SK-N-SH (cell line): ENCODE data around the gene IGF2BP3. TPM values are rescaled to one million over a fixed set of nuclear protein-coding genes. Genes with fewer than 3 reads are reported as not detected.

Experiments used
- CTCF ChIA-PET: fragments of 300-600, 350-600 bp; formaldehyde crosslinking; extraction: SDS; loops from one replicate; lab custom pipeline; 2021; lab: Yijun Ruan, JAX
- POLR2A ChIA-PET: fragments of 350-600 bp; sonication (Branson Sonifier 250); formaldehyde crosslinking; extraction: SDS; loops from one replicate; lab custom pipeline; 2020; ENCODE audit warnings: antibody characterized with exemption, inconsistent platforms; lab: Yijun Ruan, JAX
- DNase-seq: peaks from one replicate; pipeline ENCODE4 v3.0.0; 2012
- H2AFZ ChIP-seq: fragments of 200-600 bp; sonication (generic); 2 replicates; pipeline ENCODE4 v1.8.1; 2016; ENCODE audit warnings: antibody characterized with exemption, mild to moderate bottlenecking, low read depth
- H3F3A ChIP-seq: fragments of 200-600 bp; sonication (generic); replicated peaks from 2 replicates; pipeline ENCODE3; 2016; ENCODE audit warnings: antibody characterized with exemption, mild to moderate bottlenecking; ENCODE audit not compliant: insufficient read depth
- H3K27ac ChIP-seq, 2 experiments: fragments of 200-500 bp in 1 of 2; fragments of 200-600 bp in 1 of 2; sonication (Bioruptor generic) in 1 of 2; sonication (generic), shearing (Covaris generic) in 1 of 2; 2 replicates each; pipeline versions ENCODE4 v1.5.1 to v1.6.1; 2014 to 2016; ENCODE audit warnings: low read depth in 2 of 2, inconsistent platforms in 1 of 2, low read length in 1 of 2, mild to moderate bottlenecking in 1 of 2, mixed read lengths in 1 of 2
- H3K27me3 ChIP-seq: fragments of 200-600 bp; sonication (generic), shearing (Covaris generic); 2 replicates; pipeline ENCODE4 v1.6.1; 2016; ENCODE audit warnings: mixed run types; ENCODE audit not compliant: insufficient read depth
- H3K36me3 ChIP-seq, 2 experiments: fragments of 200-500 bp in 1 of 2; fragments of 200-600 bp in 1 of 2; sonication (Bioruptor generic) in 1 of 2; sonication (generic) in 1 of 2; replicated peaks in 1 of 2; 2 replicates each; pipeline versions ENCODE3 to v1.5.1; 2014 to 2016; ENCODE audit warnings: low read length in 1 of 2, mild to moderate bottlenecking in 1 of 2; ENCODE audit not compliant: insufficient read depth in 2 of 2, control insufficient read depth in 1 of 2
- H3K4me1 ChIP-seq, 2 experiments: fragments of 200-500 bp in 1 of 2; fragments of 200-600 bp in 1 of 2; sonication (Bioruptor generic) in 1 of 2; sonication (generic), shearing (Covaris generic) in 1 of 2; 2 replicates each; pipeline versions ENCODE4 v1.5.1 to v1.6.1; 2014 to 2016; ENCODE audit warnings: low read depth in 1 of 2, low read length in 1 of 2, mixed run types in 1 of 2; ENCODE audit not compliant: insufficient read depth in 2 of 2, control insufficient read depth in 1 of 2
- H3K4me2 ChIP-seq: fragments of 200-600 bp; sonication (generic), shearing (Covaris generic); 2 replicates; pipeline ENCODE4 v1.6.1; 2017; ENCODE audit warnings: mixed run types
- H3K4me3 ChIP-seq, 2 experiments: fragments of 200-500 bp in 1 of 2; fragments of 200-600 bp in 1 of 2; sonication (Bioruptor generic) in 1 of 2; sonication (generic), shearing (Covaris generic) in 1 of 2; 2 replicates each; pipeline versions ENCODE4 v1.5.1 to v1.8.1; 2014 to 2016; ENCODE audit warnings: low read depth in 2 of 2, inconsistent platforms in 1 of 2, low read length in 1 of 2, mild to moderate bottlenecking in 1 of 2, mixed read lengths in 1 of 2, moderate library complexity in 1 of 2
- H3K79me2 ChIP-seq: fragments of 200-600 bp; sonication (generic); 2 replicates; pipeline ENCODE4 v1.8.1; 2017; ENCODE audit warnings: mild to moderate bottlenecking; ENCODE audit not compliant: insufficient read depth
- H3K9ac ChIP-seq: fragments of 200-600 bp; sonication (generic); 2 replicates; pipeline ENCODE4 v1.6.1; 2017; ENCODE audit warnings: mixed run types
- H3K9me2 ChIP-seq: fragments of 200-600 bp; sonication (generic); 2 replicates; pipeline ENCODE4 v1.6.1; 2017; ENCODE audit warnings: mixed run types
- H3K9me3 ChIP-seq: fragments of 200-600 bp; sonication (generic); 2 replicates; pipeline ENCODE4 v1.6.1; 2017; ENCODE audit warnings: mixed run types, mild to moderate bottlenecking, moderate library complexity
- H4K20me1 ChIP-seq: fragments of 200-600 bp; sonication (generic); 2 replicates; pipeline ENCODE4 v1.6.1; 2017; ENCODE audit warnings: mild to moderate bottlenecking, mixed run types; ENCODE audit not compliant: insufficient read depth
- CHD2 ChIP-seq: fragments of 150-350 bp; IDR thresholded peaks from 2 replicates; pipeline ENCODE4 v1.6.1; 2018; ENCODE audit warnings: low read length; ENCODE audit not compliant: partially characterized antibody
- ELF1 ChIP-seq: IDR thresholded peaks from 2 replicates; pipeline ENCODE4 v1.4.0; 2012
- EP300 ChIP-seq, 2 experiments: IDR thresholded peaks; 2 replicates each; pipeline versions ENCODE4 v1.4.0 to v1.6.1; 2012; ENCODE audit warnings: borderline replicate concordance in 1 of 2, low read depth in 1 of 2, low read length in 1 of 2
- EZH2phosphoT487 ChIP-seq: fragments of 200-600 bp; sonication (generic); IDR thresholded peaks from 2 replicates; pipeline ENCODE4 v1.6.1; 2017; ENCODE audit warnings: low read depth, mixed run types, mild to moderate bottlenecking, antibody characterized with exemption, moderate library complexity, borderline replicate concordance
- FOSL2 ChIP-seq: IDR thresholded peaks from 2 replicates; pipeline ENCODE4 v1.4.0; 2012; ENCODE audit warnings: low read depth, mild to moderate bottlenecking, moderate library complexity, borderline replicate concordance
- FOXJ3 ChIP-seq: sonication (generic); formaldehyde crosslinking; IDR thresholded peaks from 2 replicates; pipeline ENCODE4 v1.5.1; 2020; ENCODE audit warnings: mild to moderate bottlenecking, missing genetic modification reagents
- GABPA ChIP-seq: IDR thresholded peaks from 2 replicates; pipeline ENCODE4 v1.4.0; 2012; ENCODE audit warnings: low read depth, mild to moderate bottlenecking
- GATA2 ChIP-seq: sonication (generic); formaldehyde crosslinking; IDR thresholded peaks from 2 replicates; pipeline ENCODE4 v1.5.0; 2020; ENCODE audit warnings: mild to moderate bottlenecking, missing genetic modification reagents
- JUND ChIP-seq: IDR thresholded peaks from 2 replicates; pipeline ENCODE4 v1.4.0; 2012
- MEF2A ChIP-seq: IDR thresholded peaks from 2 replicates; pipeline ENCODE4 v1.4.0; 2012; ENCODE audit warnings: low read depth, borderline replicate concordance
- MXI1 ChIP-seq: IDR thresholded peaks from 2 replicates; pipeline ENCODE4 v1.6.1; 2012; ENCODE audit warnings: mild to moderate bottlenecking, low read depth, low read length, improper control_type of control experiment
- NFIC ChIP-seq: IDR thresholded peaks from 2 replicates; pipeline ENCODE4 v1.4.0; 2012; ENCODE audit warnings: borderline replicate concordance
- NRF1 ChIP-seq: IDR thresholded peaks from 2 replicates; pipeline ENCODE4 v1.6.1; 2012; ENCODE audit warnings: low read depth, mild to moderate bottlenecking, low read length
- POLR2AphosphoS5 ChIP-seq: IDR thresholded peaks from 2 replicates; pipeline ENCODE4 v1.6.1; 2012; ENCODE audit warnings: low read depth, low read length
- RAD21 ChIP-seq: IDR thresholded peaks from 2 replicates; pipeline ENCODE4 v1.6.1; 2012; ENCODE audit warnings: mild to moderate bottlenecking, low read length
- RCOR1 ChIP-seq: fragments of 150-350 bp; IDR thresholded peaks from 2 replicates; pipeline ENCODE4 v1.6.1; 2017; ENCODE audit warnings: antibody characterized with exemption, low read length
- RFX5 ChIP-seq: IDR thresholded peaks from 2 replicates; pipeline ENCODE4 v1.6.1; 2012; ENCODE audit warnings: mild to moderate bottlenecking, improper control_type of control experiment, low read length
- SMC3 ChIP-seq: IDR thresholded peaks from 2 replicates; pipeline ENCODE4 v1.6.1; 2012; ENCODE audit warnings: low read depth, low read length, improper control_type of control experiment
- TCF12 ChIP-seq: IDR thresholded peaks from 2 replicates; pipeline ENCODE4 v1.4.0; 2012
- TEAD4 ChIP-seq: IDR thresholded peaks from 2 replicates; pipeline ENCODE4 v1.4.0; 2012; ENCODE audit warnings: mild to moderate bottlenecking, borderline replicate concordance; ENCODE audit not compliant: insufficient read depth
- YY1 ChIP-seq: IDR thresholded peaks from 2 replicates; pipeline ENCODE4 v1.4.0; 2012; ENCODE audit warnings: low read depth, mild to moderate bottlenecking
- WGBS: methylation state at CpG from one replicate; pipeline ENCODE4 v1.1.6; 2017; ENCODE audit warnings: low lambda C conversion rate; 5-methylcytosine and 5-hydroxymethylcytosine counted together
- polyA plus RNA-seq, 3 experiments: library from polyadenylated mRNA; depleted of rRNA; stranded (reverse); fragments of >200 nt; gene quantifications; 2 replicates each; pipeline ENCODE4 v1.2.3, GENCODE V29; 2012
- TF ChIP-seq, protein P1 (sequence below): fragments of 150-350 bp; IDR thresholded peaks from 2 replicates; pipeline ENCODE4 v1.6.1; 2016; ENCODE audit warnings: mild to moderate bottlenecking, low read depth, low read length
- TF ChIP-seq, protein P2 (sequence below): IDR thresholded peaks from 2 replicates; pipeline ENCODE4 v1.4.0; 2012; ENCODE audit warnings: low read depth, borderline replicate concordance
- TF ChIP-seq, protein P3 (sequence below): IDR thresholded peaks from 2 replicates; pipeline ENCODE4 v1.6.1; 2012; ENCODE audit warnings: mild to moderate bottlenecking, low read depth, low read length, moderate library complexity
- TF ChIP-seq, protein P4 (sequence below): fragments of 200-600 bp; sonication (generic); IDR thresholded peaks from 2 replicates; pipeline ENCODE4 v1.6.1; 2017; ENCODE audit warnings: antibody characterized with exemption, mild to moderate bottlenecking, moderate library complexity

IGF2BP3 gene
- polyA plus RNA-seq, 1 of the 3 experiments (the other 2 are of a cell fraction): 34.4 TPM

DNA sequence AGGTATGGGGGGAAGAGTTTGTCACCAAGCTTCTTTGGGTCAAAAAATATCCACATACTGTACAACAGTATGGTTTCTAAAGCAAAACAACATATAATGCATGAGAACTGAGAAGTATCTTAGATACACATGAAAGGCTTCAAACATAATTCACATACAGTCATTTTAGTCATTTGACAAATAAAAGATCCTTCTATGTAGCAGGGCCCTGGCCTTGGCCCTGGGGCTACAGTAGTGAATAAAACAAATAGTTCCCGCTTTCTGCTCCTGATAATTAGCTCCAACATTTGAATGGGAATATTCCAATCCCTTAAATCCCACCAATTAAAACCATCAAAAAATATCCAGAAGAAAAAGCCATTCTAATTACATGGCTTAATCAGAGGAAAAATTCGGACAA is 119.8 kb downstream of the IGF2BP3 start (continued):
- TF ChIP-seq CHD2 (no peak), POLR2AphosphoS5 (no peak)

DNA sequence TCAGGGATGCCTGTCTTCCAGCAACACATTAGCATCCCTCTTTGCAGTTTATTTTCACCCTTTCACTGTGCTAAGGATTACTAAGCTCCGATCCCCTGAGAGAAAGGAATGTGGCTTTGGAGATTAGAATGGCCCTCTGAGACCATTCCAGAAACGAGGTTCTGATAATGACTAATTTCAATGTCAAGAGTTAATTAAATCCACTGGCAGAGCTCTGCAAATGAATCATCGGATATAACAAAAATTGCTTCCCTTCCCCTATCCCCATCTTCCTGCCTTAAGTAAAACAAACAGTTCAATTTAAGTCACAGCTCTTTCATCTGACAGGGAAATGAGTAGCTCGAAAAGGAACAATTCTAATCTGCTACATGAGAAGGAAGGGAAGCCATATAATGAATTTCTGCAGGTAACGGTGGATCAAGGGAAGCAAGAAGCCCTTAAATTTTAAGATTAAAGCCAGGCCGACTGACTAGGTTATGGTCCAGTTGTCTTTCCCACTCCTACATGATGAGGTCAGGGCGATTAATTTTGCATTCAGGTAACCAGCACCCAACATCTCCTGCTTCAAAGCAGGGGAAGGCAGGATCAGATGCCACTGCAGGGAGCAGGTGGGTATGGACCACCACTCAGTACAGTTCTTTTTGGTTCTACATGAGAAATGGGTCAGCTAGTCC is 120.7 kb downstream of the IGF2BP3 start:
- peak overlapping the region in 1 of 2 experiments; percentile 14; a peak in 2 of 4 replicates for H3K4me3 ChIP-seq
- POLR2A ChIA-PET: no interaction called here
- peak; percentile 32 for DNase-seq
- TF ChIP-seq RCOR1 (no peak), NFIC (peak; percentile 96), NRF1 (no peak), SMC3 (no peak), POLR2AphosphoS5 (peak; percentile 78; the same call in 1 of the 2 replicates), EP300 (IDR thresholded peaks at IDR 0.05; ENCODE audit: borderline replicate concordance in 1 of 2, low read depth in 1 of 2, low read length in 1 of 2) (peak in 1 of 2 experiments; percentile 92; a peak in 2 of 4 replicates), GABPA (no peak), GATA2 (CRISPR knock-in tag) (no peak), EZH2phosphoT487 (no peak), TCF12 (peak; percentile 95), TEAD4 (peak; percentile 91), JUND (peak; percentile 88), MEF2A (no peak), FOSL2 (peak; percentile 96), YY1 (no peak; the same call in 1 of the 2 replicates), RAD21 (no peak), RFX5 (no peak), MXI1 (no peak), FOXJ3 (CRISPR knock-in tag) (no peak), ELF1 (peak; percentile 47; the same call in 1 of the 2 replicates)
- TF ChIP-seq, protein P1, sequence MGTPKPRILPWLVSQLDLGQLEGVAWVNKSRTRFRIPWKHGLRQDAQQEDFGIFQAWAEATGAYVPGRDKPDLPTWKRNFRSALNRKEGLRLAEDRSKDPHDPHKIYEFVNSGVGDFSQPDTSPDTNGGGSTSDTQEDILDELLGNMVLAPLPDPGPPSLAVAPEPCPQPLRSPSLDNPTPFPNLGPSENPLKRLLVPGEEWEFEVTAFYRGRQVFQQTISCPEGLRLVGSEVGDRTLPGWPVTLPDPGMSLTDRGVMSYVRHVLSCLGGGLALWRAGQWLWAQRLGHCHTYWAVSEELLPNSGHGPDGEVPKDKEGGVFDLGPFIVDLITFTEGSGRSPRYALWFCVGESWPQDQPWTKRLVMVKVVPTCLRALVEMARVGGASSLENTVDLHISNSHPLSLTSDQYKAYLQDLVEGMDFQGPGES: no peak
- TF ChIP-seq, protein P2, sequence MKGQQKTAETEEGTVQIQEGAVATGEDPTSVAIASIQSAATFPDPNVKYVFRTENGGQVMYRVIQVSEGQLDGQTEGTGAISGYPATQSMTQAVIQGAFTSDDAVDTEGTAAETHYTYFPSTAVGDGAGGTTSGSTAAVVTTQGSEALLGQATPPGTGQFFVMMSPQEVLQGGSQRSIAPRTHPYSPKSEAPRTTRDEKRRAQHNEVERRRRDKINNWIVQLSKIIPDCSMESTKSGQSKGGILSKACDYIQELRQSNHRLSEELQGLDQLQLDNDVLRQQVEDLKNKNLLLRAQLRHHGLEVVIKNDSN: no peak
- TF ChIP-seq, protein P3, sequence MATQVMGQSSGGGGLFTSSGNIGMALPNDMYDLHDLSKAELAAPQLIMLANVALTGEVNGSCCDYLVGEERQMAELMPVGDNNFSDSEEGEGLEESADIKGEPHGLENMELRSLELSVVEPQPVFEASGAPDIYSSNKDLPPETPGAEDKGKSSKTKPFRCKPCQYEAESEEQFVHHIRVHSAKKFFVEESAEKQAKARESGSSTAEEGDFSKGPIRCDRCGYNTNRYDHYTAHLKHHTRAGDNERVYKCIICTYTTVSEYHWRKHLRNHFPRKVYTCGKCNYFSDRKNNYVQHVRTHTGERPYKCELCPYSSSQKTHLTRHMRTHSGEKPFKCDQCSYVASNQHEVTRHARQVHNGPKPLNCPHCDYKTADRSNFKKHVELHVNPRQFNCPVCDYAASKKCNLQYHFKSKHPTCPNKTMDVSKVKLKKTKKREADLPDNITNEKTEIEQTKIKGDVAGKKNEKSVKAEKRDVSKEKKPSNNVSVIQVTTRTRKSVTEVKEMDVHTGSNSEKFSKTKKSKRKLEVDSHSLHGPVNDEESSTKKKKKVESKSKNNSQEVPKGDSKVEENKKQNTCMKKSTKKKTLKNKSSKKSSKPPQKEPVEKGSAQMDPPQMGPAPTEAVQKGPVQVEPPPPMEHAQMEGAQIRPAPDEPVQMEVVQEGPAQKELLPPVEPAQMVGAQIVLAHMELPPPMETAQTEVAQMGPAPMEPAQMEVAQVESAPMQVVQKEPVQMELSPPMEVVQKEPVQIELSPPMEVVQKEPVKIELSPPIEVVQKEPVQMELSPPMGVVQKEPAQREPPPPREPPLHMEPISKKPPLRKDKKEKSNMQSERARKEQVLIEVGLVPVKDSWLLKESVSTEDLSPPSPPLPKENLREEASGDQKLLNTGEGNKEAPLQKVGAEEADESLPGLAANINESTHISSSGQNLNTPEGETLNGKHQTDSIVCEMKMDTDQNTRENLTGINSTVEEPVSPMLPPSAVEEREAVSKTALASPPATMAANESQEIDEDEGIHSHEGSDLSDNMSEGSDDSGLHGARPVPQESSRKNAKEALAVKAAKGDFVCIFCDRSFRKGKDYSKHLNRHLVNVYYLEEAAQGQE: no peak
- TF ChIP-seq, protein P4, sequence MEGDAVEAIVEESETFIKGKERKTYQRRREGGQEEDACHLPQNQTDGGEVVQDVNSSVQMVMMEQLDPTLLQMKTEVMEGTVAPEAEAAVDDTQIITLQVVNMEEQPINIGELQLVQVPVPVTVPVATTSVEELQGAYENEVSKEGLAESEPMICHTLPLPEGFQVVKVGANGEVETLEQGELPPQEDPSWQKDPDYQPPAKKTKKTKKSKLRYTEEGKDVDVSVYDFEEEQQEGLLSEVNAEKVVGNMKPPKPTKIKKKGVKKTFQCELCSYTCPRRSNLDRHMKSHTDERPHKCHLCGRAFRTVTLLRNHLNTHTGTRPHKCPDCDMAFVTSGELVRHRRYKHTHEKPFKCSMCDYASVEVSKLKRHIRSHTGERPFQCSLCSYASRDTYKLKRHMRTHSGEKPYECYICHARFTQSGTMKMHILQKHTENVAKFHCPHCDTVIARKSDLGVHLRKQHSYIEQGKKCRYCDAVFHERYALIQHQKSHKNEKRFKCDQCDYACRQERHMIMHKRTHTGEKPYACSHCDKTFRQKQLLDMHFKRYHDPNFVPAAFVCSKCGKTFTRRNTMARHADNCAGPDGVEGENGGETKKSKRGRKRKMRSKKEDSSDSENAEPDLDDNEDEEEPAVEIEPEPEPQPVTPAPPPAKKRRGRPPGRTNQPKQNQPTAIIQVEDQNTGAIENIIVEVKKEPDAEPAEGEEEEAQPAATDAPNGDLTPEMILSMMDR: no peak

More for the DNA sequence above, 120.7 kb downstream of the IGF2BP3 start:
- Histone ChIP-seq H4K20me1 (peaks cover 5% of the 10 kb centered on the region), H3K9me3 (no peaks in the 10 kb centered on the region), H3F3A (peaks cover 53% of the 10 kb centered on the region), H2AFZ (no peak overlapping the region), H3K9me2 (no peaks in the 10 kb centered on the region), H3K36me3 (peaks cover 29 to 32% of the 10 kb centered on the region in 2 experiments), H3K9ac (no peak overlapping the region), H3K27me3 (no peaks in the 10 kb centered on the region), H3K4me2 (peak overlapping the region; percentile 74), H3K79me2 (peaks cover 57% of the 10 kb centered on the region), H3K27ac (peak overlapping the region; percentile 70 to 89), H3K4me1 (peaks cover 14 to 46% of the 10 kb centered on the region in 2 experiments)
- WGBS: 30% methylated on average over 7 of the region's 7 CpGs
- CTCF ChIA-PET: interaction anchor here (1.0 to 1.6 kb wide), 5 partner anchors 8 to 195 kb away, joined by 3 to 6 read pairs (median 5); no protein-coding TSS in a partner anchor
